Stimulated activated naive CD8-positive, alpha-beta T cell treated with anti-CD3 and anti-CD28 coated beads, Interleukin-15, amount 100 ng/mL, for 72 hours (primary cell): ENCODE results near the gene KMT2E.
A peak's percentile ranks its signal among the peaks of the same experiment; 100 is the strongest.
"Not testable (repeated sequence)": the region's sequence is repeated elsewhere in the genome, so short reads cannot be mapped to it uniquely, and the experiment has no call there.

ENCODE experiments used
- ATAC-seq: fragments of 150-1000 bp; cut with Tn5 transposase; 2 replicates; pipeline ENCODE4 v1.10.0; 2021; ENCODE audit warnings: mild to moderate bottlenecking, moderate library complexity
- DNase-seq, 2 donors: peaks; one replicate each; pipeline ENCODE4 v3.0.0; 2021 to 2022
- H3K27ac Mint-ChIP-seq, 2 donors: one replicate each; pipeline ENCODE4 v1.8.0; 2022; ENCODE audit warnings: mild to moderate bottlenecking in 2 of 2, mixed read lengths in 2 of 2, moderate library complexity in 2 of 2
- H3K27me3 Mint-ChIP-seq: one replicate; pipeline ENCODE4 v1.8.0; 2022; ENCODE audit warnings: mixed read lengths
- H3K4me1 Mint-ChIP-seq: one replicate; pipeline ENCODE4 v1.8.0; 2022; ENCODE audit warnings: mild to moderate bottlenecking, mixed read lengths
- H3K4me3 Mint-ChIP-seq, 2 donors: one replicate each; pipeline ENCODE4 v1.8.0; 2022; ENCODE audit warnings: mild to moderate bottlenecking in 2 of 2, mixed read lengths in 2 of 2, moderate library complexity in 1 of 2
- H3K9me3 Mint-ChIP-seq, 2 donors: one replicate each; pipeline ENCODE4 v1.8.0; 2022; ENCODE audit warnings: mixed read lengths in 2 of 2

Gene KMT2E, protein sequence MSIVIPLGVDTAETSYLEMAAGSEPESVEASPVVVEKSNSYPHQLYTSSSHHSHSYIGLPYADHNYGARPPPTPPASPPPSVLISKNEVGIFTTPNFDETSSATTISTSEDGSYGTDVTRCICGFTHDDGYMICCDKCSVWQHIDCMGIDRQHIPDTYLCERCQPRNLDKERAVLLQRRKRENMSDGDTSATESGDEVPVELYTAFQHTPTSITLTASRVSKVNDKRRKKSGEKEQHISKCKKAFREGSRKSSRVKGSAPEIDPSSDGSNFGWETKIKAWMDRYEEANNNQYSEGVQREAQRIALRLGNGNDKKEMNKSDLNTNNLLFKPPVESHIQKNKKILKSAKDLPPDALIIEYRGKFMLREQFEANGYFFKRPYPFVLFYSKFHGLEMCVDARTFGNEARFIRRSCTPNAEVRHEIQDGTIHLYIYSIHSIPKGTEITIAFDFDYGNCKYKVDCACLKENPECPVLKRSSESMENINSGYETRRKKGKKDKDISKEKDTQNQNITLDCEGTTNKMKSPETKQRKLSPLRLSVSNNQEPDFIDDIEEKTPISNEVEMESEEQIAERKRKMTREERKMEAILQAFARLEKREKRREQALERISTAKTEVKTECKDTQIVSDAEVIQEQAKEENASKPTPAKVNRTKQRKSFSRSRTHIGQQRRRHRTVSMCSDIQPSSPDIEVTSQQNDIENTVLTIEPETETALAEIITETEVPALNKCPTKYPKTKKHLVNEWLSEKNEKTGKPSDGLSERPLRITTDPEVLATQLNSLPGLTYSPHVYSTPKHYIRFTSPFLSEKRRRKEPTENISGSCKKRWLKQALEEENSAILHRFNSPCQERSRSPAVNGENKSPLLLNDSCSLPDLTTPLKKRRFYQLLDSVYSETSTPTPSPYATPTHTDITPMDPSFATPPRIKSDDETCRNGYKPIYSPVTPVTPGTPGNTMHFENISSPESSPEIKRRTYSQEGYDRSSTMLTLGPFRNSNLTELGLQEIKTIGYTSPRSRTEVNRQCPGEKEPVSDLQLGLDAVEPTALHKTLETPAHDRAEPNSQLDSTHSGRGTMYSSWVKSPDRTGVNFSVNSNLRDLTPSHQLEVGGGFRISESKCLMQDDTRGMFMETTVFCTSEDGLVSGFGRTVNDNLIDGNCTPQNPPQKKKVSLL (N-terminal part only)

DNA sequence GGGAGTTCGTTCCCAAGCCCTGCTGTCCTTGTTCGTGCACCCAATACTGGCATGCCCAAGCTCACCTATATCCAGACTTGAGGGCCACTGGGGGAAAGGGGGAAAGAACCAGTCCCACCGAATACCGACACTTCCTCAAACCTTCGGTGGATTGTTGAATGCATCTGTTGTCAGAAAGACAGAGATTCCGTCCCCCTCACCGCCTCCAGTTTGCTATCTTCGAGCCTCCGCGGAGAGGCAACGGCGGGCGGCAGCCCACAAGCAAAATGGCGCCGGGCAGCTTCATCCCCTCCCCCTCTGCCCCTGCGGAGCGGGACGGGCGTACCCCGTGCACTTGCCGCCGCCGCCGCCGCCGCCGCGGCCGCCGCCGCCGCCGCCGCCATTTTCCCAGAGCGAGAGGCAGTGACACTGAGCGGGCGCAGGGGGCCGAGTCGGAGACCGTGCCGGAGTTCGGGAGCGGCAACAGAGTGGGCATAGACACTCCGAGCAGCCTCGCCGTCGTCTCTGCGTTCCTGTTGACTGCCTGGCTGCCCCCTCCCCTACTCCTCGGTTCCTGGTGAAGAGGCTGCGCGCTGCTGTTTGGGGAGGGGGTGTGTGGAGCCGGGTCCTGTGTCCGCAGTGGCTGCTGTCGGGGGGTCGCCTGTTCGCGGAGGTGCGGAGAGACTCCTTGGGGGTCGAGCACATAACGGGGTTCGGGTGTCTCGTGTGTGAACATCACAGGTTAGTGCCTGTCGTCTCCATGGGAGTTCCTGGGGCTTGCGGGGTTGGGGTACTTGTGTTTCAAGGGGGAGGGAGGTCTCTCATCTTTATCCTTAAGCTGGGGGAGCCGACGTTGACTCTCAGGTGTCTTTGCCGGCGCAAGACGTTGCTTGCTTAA is at the start of gene KMT2E:
KMT2E (plus strand) TSS at position 390 of the 877 bp plus-strand sequence. CDS start 26,748 bp downstream, outside the sequence.
- DNase-seq (peak; percentile 93 to 94), ATAC-seq (peak; percentile 47)
- H3K4me3 Mint-ChIP-seq: peak within 1 kb of the TSS; percentile 93 to 97
- H3K9me3 Mint-ChIP-seq: no peaks in the 10 kb centered on the region
- H3K27ac Mint-ChIP-seq: peak within 1 kb of the TSS; percentile 99 to 100
- H3K4me1 Mint-ChIP-seq: peaks cover 39% of the 10 kb centered on the region
- no peaks in the 10 kb centered on the region for H3K27me3 Mint-ChIP-seq

GRCh38 chr7:104964626-104965236 is 49.3 kb upstream of the KMT2E start:
- H3K9me3 Mint-ChIP-seq: peaks cover 0 to 4% of the 10 kb centered on the region in 2 donors

GRCh38 chr7:104966022-104966421 is 48.0 kb upstream of the KMT2E start:
- Mint-ChIP-seq H3K4me3 (no peak overlapping the region), H3K27ac (no peak overlapping the region), H3K9me3 (peaks cover 0 to 4% of the 10 kb centered on the region in 2 donors), H3K4me1 (peaks cover 18% of the 10 kb centered on the region), H3K27me3 (no peaks in the 10 kb centered on the region)
- ATAC-seq: no peak
- no peak for DNase-seq

More at GRCh38 chr7:104964626-104965236, 49.3 kb upstream of the KMT2E start:
- no peak for ATAC-seq
- Mint-ChIP-seq H3K27me3 (no peaks in the 10 kb centered on the region), H3K4me1 (peaks cover 18% of the 10 kb centered on the region), H3K4me3 (no peak overlapping the region), H3K27ac (no peak overlapping the region)
- no peak for DNase-seq

DNA sequence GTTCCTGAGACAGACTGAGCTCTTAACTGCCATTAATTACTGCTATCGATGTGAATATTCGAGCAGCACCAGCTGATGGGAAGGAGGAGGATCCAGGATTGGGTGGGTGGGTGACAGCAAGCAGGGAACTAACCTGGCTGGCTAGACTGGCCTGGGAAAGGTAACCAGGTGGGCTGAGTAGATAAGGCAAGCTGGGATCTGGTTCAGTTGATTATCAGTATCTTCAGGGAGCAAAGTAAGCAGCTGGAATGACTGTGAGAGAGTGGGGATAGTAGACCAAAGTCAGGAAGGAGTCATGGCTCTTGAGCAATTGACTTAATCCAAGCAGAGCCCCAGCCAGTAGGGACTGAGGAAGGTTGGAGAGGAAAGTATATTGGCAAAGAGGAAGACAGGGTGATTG is 46.9 kb upstream of the KMT2E start:
- no peak for ATAC-seq
- Mint-ChIP-seq H3K27me3 (no peaks in the 10 kb centered on the region), H3K27ac (no peak overlapping the region), H3K9me3 (peaks cover 0 to 4% of the 10 kb centered on the region in 2 donors), H3K4me1 (peaks cover 18% of the 10 kb centered on the region), H3K4me3 (no peak overlapping the region)
- no peak for DNase-seq

DNA sequence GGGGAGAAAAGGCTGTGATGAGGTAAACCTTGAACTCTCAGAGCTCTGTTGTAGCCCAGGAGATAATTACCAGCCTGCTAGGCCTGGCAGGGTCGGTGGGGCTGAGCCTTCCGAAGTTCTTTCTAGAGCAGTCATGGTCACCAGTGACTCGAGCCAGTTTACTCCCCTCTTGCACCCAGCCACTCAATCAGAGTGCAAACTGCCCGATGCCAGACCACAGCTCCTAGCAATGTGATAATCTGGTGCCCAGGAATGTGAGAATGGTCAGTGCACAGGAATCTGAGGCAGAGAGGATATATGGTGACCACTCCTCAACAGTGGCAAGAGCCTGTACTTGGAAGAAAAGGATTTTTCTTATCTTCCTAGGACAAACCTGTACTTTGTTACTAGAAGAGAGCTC is 46.4 kb upstream of the KMT2E start:
- ATAC-seq (no peak), DNase-seq (no peak)
- Mint-ChIP-seq H3K4me3 (no peak overlapping the region), H3K27me3 (no peaks in the 10 kb centered on the region), H3K9me3 (peaks cover 0 to 4% of the 10 kb centered on the region in 2 donors), H3K27ac (no peak overlapping the region), H3K4me1 (peaks cover 15% of the 10 kb centered on the region)

GRCh38 chr7:104968648-104969047 is 45.4 kb upstream of the KMT2E start:
- Mint-ChIP-seq H3K27me3 (no peaks in the 10 kb centered on the region), H3K9me3 (no peaks in the 10 kb centered on the region)

GRCh38 chr7:104969183-104969582 is 44.8 kb upstream of the KMT2E start:
- no peak for ATAC-seq
- H3K27ac Mint-ChIP-seq: no peak overlapping the region
- DNase-seq: no peak
- H3K27me3 Mint-ChIP-seq: no peaks in the 10 kb centered on the region
- no peak overlapping the region for H3K4me3 Mint-ChIP-seq
- peaks cover 9% of the 10 kb centered on the region for H3K4me1 Mint-ChIP-seq
- no peaks in the 10 kb centered on the region for H3K9me3 Mint-ChIP-seq

More at GRCh38 chr7:104968648-104969047, 45.4 kb upstream of the KMT2E start:
- Mint-ChIP-seq H3K4me1 (peaks cover 8% of the 10 kb centered on the region), H3K27ac (no peak overlapping the region), H3K4me3 (no peak overlapping the region)
- DNase-seq (no peak), ATAC-seq (no peak)

DNA sequence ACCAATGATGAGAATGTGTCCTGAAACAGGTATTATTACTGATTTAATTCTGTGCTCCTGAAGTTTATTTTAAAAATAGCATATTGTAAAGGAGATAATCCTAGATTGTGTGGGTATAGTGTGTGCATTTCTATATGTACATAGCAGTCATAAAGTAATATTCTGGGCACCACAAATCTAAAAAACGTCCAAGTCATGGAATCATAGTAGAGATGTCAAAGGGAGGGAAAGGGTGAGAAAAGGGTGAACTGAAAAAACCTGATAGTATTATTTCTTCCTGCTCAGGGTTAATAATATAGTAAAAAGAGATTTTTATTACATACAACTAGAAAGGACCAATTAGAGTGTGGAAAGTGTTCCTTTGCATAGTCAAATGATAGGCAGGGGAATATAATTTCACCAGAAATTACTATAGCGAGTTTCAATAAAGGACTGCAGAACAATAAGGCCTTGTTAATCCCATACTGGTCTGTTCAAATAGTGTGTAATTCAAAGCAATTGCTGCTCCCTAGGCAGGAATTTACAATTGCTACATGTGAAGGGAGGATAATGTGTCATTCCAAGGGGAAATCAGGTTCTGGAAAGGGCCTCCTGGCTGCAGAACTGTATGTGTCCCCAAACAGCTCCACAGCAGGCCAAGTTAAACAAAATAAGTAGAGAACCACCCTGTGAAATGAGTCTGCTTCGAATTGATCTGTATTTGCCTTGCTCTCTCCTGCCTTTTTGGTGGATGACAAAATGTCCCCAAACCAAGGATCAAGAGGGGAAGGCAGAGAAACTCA is 42.5 kb upstream of the KMT2E start:
- Mint-ChIP-seq H3K27ac (no peak overlapping the region), H3K4me1 (peaks cover 12% of the 10 kb centered on the region), H3K4me3 (no peak overlapping the region), H3K27me3 (no peaks in the 10 kb centered on the region), H3K9me3 (no peaks in the 10 kb centered on the region)
- DNase-seq (no peak), ATAC-seq (no peak)

GRCh38 chr7:104972500-104972899 is 41.5 kb upstream of the KMT2E start:
- ATAC-seq (no peak), DNase-seq (no peak)
- Mint-ChIP-seq H3K4me3 (no peak overlapping the region), H3K4me1 (peaks cover 20% of the 10 kb centered on the region), H3K27me3 (no peaks in the 10 kb centered on the region), H3K9me3 (no peaks in the 10 kb centered on the region), H3K27ac (no peak overlapping the region)

- no peak for ATAC-seq
- peak overlapping the region in 1 of 2 donors; percentile 46 for H3K27ac Mint-ChIP-seq
- no peak overlapping the region for H3K4me3 Mint-ChIP-seq
- no peak for DNase-seq
- H3K27me3 Mint-ChIP-seq: no peaks in the 10 kb centered on the region
- no peaks in the 10 kb centered on the region for H3K9me3 Mint-ChIP-seq
- H3K4me1 Mint-ChIP-seq: peaks cover 23% of the 10 kb centered on the region
These were observed 40.8 kb upstream of the KMT2E start for GRCh38 chr7:104973227-104973626.

- no peaks in the 10 kb centered on the region for H3K9me3 Mint-ChIP-seq
- no peak overlapping the region for H3K27ac Mint-ChIP-seq
- H3K27me3 Mint-ChIP-seq: no peaks in the 10 kb centered on the region
- H3K4me1 Mint-ChIP-seq: peaks cover 26% of the 10 kb centered on the region
- ATAC-seq (peak; percentile 37), DNase-seq (no peak)
- H3K4me3 Mint-ChIP-seq: no peak overlapping the region
These were observed 40.0 kb upstream of the KMT2E start for GRCh38 chr7:104973909-104974415.

- not testable (repeated sequence) for H3K4me3 Mint-ChIP-seq, ATAC-seq, DNase-seq, H3K27me3 Mint-ChIP-seq, H3K27ac Mint-ChIP-seq, H3K9me3 Mint-ChIP-seq
- H3K4me1 Mint-ChIP-seq: peaks cover 36% of the 10 kb centered on the region
These were observed 38.5 kb upstream of the KMT2E start for GRCh38 chr7:104975553-104975952.

GRCh38 chr7:104976966-104977636 is 36.9 kb upstream of the KMT2E start:
- peaks cover 47% of the 10 kb centered on the region for H3K4me1 Mint-ChIP-seq
- DNase-seq (no peak), ATAC-seq (no peak)
- H3K27ac Mint-ChIP-seq: no peak overlapping the region
- no peaks in the 10 kb centered on the region for H3K9me3 Mint-ChIP-seq
- no peak overlapping the region for H3K4me3 Mint-ChIP-seq
- no peaks in the 10 kb centered on the region for H3K27me3 Mint-ChIP-seq
